ENCODE data around the gene POU6F2. TPM values are rescaled to one million over a fixed set of nuclear protein-coding genes. Genes with fewer than 3 reads are reported as not detected.

POU6F2 gene
- total and polyA plus RNA-seq, 12 donors, result 0.03 to 0.31 (median 0.19) TPM; not detected in 9

GRCh38 chr7:39433550-39433949 lies 455.8 kb downstream of the POU6F2 start:
- intact Hi-C loops (cut with DNase I), result no loop called here
- TF ChIP-seq CTCF (IDR thresholded peaks at IDR 0.05) (no peak), POLR2A (IDR thresholded peaks at IDR 0.05) (no peak)
- H3K27me3 ChIP-seq, result no peaks in the 10 kb centered on the region

GRCh38 chr7:39434012-39434411 lies 456.3 kb downstream of the POU6F2 start:
- DNase-seq, result no peak
- Histone ChIP-seq H3K4me3 (no peak overlapping the region), H3K9me3 (replicated peaks in 1 of 3) (no peaks in the 10 kb centered on the region), H3K27ac (no peak overlapping the region), H3K27me3 (no peaks in the 10 kb centered on the region), H3K4me1 (replicated peaks in 1 of 2) (no peaks in the 10 kb centered on the region), H3K36me3 (replicated peaks in 1 of 2) (no peaks in the 10 kb centered on the region)
- no peak for TF ChIP-seq CTCF (IDR thresholded peaks at IDR 0.05)
- TF ChIP-seq POLR2A (IDR thresholded peaks at IDR 0.05), result no peak
- intact Hi-C loops (cut with DNase I), result no loop called here
- WGBS, 4 donors, result 51 to 56% (median 53%) methylated on average over 3 of the region's 3 CpGs

More at GRCh38 chr7:39433550-39433949, 455.8 kb downstream of the POU6F2 start:
- Histone ChIP-seq H3K36me3 (replicated peaks in 1 of 2) (no peaks in the 10 kb centered on the region), H3K27ac (no peak overlapping the region), H3K4me3 (no peak overlapping the region), H3K4me1 (replicated peaks in 1 of 2) (peaks cover 0 to 2% of the 10 kb centered on the region in 2 donors), H3K9me3 (replicated peaks in 1 of 3) (no peaks in the 10 kb centered on the region)
- DNase-seq, result no peak
- WGBS, 4 donors, result 56 to 74% (median 64%) methylated on average over 1 of the region's 1 CpG

- intact Hi-C loops (cut with DNase I), result no loop called here
- H3K27me3 ChIP-seq, result no peaks in the 10 kb centered on the region
- no peak for DNase-seq
These were observed 468.8 kb downstream of the POU6F2 start for GRCh38 chr7:39446546-39446945.

GRCh38 chr7:39451901-39452300 lies 474.2 kb downstream of the POU6F2 start:
- no peak for TF ChIP-seq CTCF (IDR thresholded peaks at IDR 0.05)
- no peak for TF ChIP-seq POLR2A (IDR thresholded peaks at IDR 0.05)

More at GRCh38 chr7:39446546-39446945, 468.8 kb downstream of the POU6F2 start:
- no peak overlapping the region for H3K4me3 ChIP-seq
- no peak overlapping the region for H3K27ac ChIP-seq
- no peaks in the 10 kb centered on the region for H3K36me3 ChIP-seq (replicated peaks in 1 of 2)
- H3K4me1 ChIP-seq (replicated peaks in 1 of 2), result no peaks in the 10 kb centered on the region
- no peak for TF ChIP-seq POLR2A (IDR thresholded peaks at IDR 0.05)
- TF ChIP-seq CTCF (IDR thresholded peaks at IDR 0.05), result no peak
- 47 to 62% (median 56%) methylated on average over 3 of the region's 3 CpGs for WGBS, 4 donors
- no peaks in the 10 kb centered on the region for H3K9me3 ChIP-seq (replicated peaks in 1 of 3)

More at GRCh38 chr7:39451901-39452300, 474.2 kb downstream of the POU6F2 start:
- no peaks in the 10 kb centered on the region for H3K4me1 ChIP-seq (replicated peaks in 1 of 2)
- no peak for DNase-seq
- no peaks in the 10 kb centered on the region for H3K36me3 ChIP-seq (replicated peaks in 1 of 2)
- WGBS, 4 donors, result 81 to 89% (median 83%) methylated on average over 3 of the region's 3 CpGs
- H3K27me3 ChIP-seq, result no peaks in the 10 kb centered on the region
- intact Hi-C loops (cut with DNase I), result no loop called here
- H3K9me3 ChIP-seq (replicated peaks in 1 of 3), result no peaks in the 10 kb centered on the region
- H3K27ac ChIP-seq, result no peak overlapping the region
- H3K4me3 ChIP-seq, result no peak overlapping the region
